Measurements from ENCODE around the gene ADAMTS8.

ADAMTS8 gene

GRCh38 chr11:130458410-130458729 is 30.0 kb upstream of the ADAMTS8 start:
- TF ChIP-seq SIN3A (IDR thresholded peaks at IDR 0.05; ENCODE audit: borderline replicate concordance, insufficient read depth, low read length) (no peak), REST (IDR thresholded peaks at IDR 0.05; ENCODE audit: insufficient read depth in 1 of 2, low read depth in 2 of 2, low read length in 2 of 2) (no peak)

GRCh38 chr11:130457623-130458409 is 29.4 kb upstream of the ADAMTS8 start:
- TF ChIP-seq REST (IDR thresholded peaks at IDR 0.05; ENCODE audit: insufficient read depth in 1 of 2, low read depth in 2 of 2, low read length in 2 of 2) = no peak
- no peak for TF ChIP-seq FOXP2 (optimal IDR thresholded peaks at IDR 0.05; ENCODE audit: borderline replicate concordance, extremely low read depth, extremely low read length, insufficient read depth)
- TF ChIP-seq TAF1 (IDR thresholded peaks at IDR 0.05; ENCODE audit: borderline replicate concordance, insufficient read depth, low read length) = no peak
- no peak for TF ChIP-seq POLR2AphosphoS5 (IDR thresholded peaks at IDR 0.05; ENCODE audit: low read depth, low read length)
- TF ChIP-seq SIN3A (IDR thresholded peaks at IDR 0.05; ENCODE audit: borderline replicate concordance, insufficient read depth, low read length) = no peak

GRCh38 chr11:130456286-130456685 is 27.9 kb upstream of the ADAMTS8 start:
- TF ChIP-seq FOXP2 (optimal IDR thresholded peaks at IDR 0.05; ENCODE audit: borderline replicate concordance, extremely low read depth, extremely low read length, insufficient read depth) = no peak
- TF ChIP-seq POLR2AphosphoS5 (IDR thresholded peaks at IDR 0.05; ENCODE audit: low read depth, low read length) = no peak
- TF ChIP-seq TAF1 (IDR thresholded peaks at IDR 0.05; ENCODE audit: borderline replicate concordance, insufficient read depth, low read length) = no peak
- no peak for TF ChIP-seq SIN3A (IDR thresholded peaks at IDR 0.05; ENCODE audit: borderline replicate concordance, insufficient read depth, low read length)
- TF ChIP-seq REST (IDR thresholded peaks at IDR 0.05; ENCODE audit: insufficient read depth in 1 of 2, low read depth in 2 of 2, low read length in 2 of 2) = no peak

GRCh38 chr11:130455483-130456127 is 27.2 kb upstream of the ADAMTS8 start:
- TF ChIP-seq POLR2AphosphoS5 (IDR thresholded peaks at IDR 0.05; ENCODE audit: low read depth, low read length) (no peak), TAF1 (IDR thresholded peaks at IDR 0.05; ENCODE audit: borderline replicate concordance, insufficient read depth, low read length) (no peak), REST (IDR thresholded peaks at IDR 0.05; ENCODE audit: insufficient read depth in 1 of 2, low read depth in 2 of 2, low read length in 2 of 2) (no peak), FOXP2 (optimal IDR thresholded peaks at IDR 0.05; ENCODE audit: borderline replicate concordance, extremely low read depth, extremely low read length, insufficient read depth) (no peak), SIN3A (IDR thresholded peaks at IDR 0.05; ENCODE audit: borderline replicate concordance, insufficient read depth, low read length) (no peak)

Data from PFSK-1 (cell line).